ENCODE results near the gene SLC43A2.
"Not testable (repeated sequence)": the region's sequence is repeated elsewhere in the genome, so short reads cannot be mapped to it uniquely, and the experiment has no call there.

The SLC43A2 gene

DNA sequence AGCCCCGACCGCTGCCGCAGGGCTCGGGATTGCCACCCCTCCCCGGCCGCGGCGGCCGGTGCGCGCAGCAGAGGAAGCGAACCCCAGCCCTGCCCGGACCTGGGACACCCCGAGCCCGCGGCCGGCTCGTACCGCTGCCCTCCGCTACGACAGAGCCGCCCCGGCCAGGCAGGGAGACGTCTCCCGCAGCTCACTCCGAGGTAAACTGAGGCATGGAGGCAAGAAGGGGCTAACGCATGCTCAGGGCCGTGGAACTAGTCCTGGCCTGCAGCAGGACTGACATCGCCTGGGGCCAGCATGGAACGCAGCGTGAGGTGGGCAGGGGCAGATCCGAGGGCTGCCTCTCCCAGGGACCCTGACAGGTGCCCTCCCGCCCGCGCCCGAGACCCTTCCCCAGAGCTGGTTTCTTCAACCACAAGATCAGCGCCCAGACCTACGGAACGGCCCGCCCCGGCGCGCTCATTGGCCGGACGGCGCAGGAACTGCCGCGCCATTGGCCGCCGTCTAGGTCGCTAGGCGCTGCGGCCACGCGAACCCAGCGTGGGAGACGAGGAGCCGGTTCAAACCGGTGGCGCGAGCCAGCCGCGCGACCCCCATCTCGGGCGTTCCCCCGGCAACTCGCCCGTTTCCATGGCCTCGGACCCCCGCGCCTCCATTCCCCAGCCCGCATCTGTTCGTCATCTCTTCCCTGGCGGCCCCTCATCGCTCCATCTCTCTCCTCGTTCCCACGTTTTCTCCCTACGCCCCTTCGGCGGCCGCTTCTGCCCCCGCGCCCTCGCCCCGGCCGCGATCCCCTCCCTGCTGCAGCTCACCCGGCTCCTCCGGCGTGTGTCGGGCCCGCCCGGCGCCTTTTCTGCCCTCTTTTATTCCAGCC lies at the start of gene SLC43A2:
TSS of gene SLC43A2 (minus strand) at position 853 of the 874 bp plus-strand sequence. CDS start 960 bp downstream, outside the sequence.
- peak; percentile 80 for DNase-seq

DNA sequence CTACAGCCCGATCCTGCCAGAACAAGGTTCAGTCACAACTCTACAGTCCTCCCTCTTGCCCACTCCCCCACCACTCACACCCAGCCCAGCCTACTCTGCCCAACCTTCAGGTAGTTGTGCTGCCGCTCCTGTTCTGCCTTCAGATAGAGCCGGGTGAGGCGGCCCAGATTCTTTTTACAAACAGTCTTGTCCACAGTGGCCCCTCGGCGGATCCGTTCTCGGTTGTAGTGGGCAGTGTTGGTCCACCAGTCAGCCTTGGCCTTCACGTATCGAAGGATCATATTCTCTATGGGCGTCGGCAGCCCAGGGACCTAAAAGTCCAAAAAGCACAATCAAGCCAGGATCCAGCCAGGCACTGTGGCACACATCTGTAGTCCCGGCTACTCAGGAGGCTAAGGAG lies 47.8 kb upstream of the SLC43A2 start:
- DNase-seq, result no peak

DNA sequence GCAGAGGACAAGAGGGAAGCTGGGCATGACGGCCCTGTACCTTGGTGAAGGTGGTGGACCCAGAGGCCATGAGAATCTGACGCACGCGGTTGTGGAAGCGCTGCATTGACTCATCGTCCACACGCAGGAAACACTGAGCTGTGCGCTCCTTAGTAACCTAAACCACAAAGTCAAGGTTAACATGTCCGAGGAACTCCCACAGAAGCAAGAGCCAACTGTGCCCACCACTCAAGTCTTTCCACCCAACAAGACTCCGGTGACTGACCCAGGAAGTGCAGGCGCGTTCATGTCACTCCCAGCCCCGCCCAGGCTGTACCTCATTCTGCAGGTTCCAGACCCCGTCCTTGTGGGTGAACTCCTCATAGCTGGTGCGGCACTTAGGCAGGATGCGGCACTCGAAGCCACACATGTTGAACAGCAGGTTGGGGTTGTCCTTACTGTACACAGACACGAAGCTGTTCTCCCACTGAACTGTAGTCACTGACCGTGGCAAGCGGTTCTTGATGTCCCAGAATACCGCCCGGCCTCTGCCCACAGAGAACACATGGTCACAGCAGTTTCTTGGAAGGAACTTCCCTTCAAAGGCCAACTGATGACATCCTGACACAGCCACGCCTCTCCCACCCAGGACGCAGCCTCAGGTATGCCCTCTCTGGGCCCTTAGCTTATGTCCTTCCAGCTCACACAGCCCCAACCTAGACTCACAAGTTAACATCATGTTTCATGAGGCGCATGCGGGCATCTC lies 44.6 kb upstream of the SLC43A2 start:
- DNase-seq, result peak; percentile 22

DNA sequence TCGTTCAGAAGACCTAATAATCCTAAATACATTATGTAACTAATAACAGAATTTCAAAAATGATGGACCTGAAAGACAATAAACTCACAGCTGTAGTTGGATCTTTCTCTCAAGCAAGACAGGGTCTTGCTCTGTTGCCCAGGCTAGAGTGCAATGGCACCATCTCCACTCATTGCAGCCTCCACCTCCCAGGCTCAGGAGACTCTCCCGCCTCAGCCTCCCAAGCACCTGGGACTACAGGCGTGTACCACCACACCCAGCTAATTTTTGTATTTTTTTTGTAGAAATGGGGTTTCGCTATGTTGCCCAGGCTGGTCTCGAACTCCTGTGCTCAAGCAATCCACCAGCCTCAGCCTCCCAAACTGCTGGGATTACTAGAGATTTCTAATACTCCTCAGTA lies 35.3 kb upstream of the SLC43A2 start:
- not testable (repeated sequence) for DNase-seq

DNA sequence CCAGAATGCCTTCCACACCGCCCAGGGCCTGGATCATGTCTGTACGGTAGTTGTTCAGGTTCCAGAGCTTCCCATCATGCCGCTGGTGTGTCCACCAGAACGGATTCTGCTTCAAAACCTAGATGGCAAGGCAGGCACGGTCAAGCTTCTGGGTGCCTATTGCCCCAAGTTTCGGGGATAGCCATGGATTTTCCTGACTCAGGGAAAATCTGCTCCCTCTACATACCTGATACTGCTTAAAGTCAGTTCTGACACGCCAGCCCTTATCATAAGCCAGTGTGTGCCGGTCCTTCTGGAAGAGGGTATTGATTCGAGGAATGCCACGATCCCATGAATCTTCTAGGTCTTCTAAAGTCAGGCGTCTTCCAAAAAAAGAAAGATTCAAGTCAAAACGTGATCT lies 32.4 kb upstream of the SLC43A2 start:
- no peak for DNase-seq

DNA sequence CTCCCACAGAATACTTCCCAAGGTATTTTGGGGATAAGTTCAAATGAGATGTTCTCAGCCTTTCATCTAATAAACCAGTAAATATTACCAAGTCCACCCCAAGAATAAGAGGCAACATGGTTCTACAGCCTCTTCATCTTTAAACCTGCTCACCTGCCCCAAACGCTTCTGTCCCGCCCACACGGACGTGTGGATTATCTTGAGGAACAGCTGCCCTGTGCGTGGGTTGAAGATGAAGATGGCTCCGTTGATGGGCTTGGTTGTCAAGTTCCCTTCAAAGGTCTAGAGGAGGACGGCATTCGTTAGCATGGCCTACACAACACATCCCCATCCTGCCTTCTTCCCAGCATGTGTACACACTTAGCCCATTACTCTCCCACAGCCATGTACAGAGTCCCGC lies 29.5 kb upstream of the SLC43A2 start:
- DNase-seq, result no peak

DNA sequence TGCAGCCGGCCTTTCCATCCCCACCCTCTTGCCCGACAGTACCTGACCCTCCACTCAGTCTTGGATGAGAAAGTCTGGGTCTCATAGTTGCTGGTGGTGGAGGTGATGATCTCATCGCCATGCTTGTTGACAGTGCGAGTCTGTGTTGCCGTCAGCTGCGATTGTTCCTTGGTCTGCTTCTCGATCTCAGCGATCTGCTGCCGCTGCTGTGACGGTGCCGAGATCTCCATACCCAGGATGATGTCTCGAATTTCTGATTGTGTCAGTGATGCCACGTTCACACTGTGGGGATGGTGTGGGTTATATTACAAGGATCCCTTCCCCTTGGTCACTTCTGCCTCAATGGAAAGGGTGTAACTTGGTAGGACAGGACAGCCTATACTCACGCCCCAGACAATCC lies 25.1 kb upstream of the SLC43A2 start:
- no peak for DNase-seq

DNA sequence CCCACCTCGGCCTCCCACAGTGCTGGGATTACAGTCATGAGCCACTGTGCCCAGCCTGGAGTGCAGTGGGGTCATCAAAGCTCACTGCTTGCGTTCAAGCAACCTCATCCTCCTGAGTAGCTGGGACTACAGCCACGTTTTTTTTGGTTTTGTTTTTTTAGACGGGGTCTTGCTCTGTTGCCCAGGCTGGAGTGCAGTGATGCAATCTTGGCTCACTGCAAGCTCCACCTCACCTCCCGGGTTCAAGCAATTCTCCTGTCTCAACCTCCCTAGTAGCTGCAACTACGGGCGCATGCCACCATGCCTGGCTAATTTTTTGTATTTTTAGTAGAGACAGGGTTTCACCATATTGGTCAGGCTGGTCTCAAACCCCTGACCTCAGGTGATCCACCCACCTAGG lies 24.2 kb upstream of the SLC43A2 start:
- not testable (repeated sequence) for DNase-seq

DNA sequence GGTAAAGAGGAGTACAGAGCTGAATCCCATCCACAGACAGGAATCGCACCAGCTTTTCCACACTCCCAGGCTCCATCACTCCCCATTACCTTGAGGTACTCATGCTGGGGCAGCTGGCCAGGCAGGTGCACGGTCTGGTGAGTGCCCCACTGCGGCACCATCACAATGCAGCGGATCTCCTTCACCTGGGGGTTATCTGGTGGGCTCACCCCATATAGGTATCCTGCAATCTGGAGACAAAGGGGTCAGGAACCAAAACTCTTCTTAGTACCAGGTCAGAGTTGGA lies 22.9 kb upstream of the SLC43A2 start:
- no peak for DNase-seq

DNA sequence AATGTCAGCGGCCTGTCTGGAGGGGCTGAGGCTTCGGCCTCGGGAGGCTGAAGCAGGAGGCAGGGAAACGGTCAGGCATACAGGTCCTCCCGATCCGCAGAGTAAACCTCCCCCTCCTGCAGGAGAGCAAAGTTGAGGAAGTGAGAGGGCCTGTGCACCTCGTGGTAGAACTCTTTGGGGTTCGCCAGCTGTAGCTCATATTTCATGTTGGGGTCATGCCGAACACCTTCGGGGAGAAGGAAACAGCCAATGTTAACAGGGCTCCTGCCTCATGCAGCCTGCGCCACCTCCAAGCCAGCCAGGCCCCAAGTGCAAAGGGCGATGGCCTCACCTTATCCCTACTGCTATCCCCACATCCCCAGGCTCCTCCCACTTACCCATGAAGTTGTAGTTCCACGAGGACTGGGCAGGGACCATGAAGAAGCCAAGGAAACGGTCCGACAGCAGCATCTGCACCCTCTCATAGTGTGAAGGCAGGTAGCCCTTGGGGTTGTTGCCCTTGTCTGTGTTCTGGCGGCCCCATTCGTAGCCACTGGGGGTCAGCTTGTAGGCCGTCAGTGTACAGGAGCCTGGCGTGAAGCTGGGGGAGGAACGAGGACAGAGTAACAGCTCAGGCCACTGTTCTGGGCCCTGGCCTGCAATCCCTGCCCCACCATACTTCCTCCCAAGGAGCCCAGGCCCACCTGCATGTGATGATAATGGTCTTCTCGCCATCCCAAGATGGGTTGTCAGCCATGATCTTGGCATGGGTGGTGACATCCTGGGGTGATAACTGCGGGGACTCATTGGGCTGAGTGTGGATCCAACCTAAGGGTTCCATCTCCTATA lies 22.3 kb upstream of the SLC43A2 start:
- DNase-seq, result peak; percentile 23

DNA sequence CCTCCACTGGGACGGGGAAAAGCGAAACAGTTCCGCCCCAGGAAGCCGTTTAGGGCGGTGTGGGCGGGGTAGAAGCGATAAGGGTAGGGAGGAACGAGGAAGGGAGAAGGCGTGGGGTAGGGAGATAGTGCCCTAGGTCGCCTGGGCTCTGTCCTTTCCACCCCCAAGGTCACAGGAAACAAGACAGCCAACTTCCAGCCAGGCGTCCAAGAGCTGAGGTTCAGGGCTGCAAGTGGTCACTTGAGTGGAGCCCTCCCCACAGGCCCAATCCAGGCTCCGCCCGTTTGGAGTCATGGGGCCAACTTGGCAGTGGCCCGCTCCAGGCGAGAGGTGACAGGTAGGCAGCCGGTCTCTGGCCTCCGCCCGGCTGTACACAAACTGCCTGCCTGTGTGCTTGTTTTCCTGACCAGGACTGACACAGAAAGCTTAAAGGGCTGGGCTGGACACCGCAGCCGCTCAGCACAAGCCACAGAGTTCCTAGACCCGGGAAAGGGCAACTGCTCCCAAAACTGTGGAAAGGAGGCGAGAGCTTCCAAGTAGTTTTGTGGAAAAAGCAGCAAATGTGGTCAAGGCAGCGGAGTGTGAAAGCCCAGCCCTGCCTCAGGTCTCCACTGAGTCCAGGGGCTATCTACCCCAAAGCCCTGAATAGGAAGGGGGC lies 21.3 kb upstream of the SLC43A2 start, which contains the start of gene RILP:
TSS of gene RILP (minus strand) at position 23 of the 658 bp plus-strand sequence. CDS start 62 bp downstream, outside the sequence.
- peak; percentile 64 for DNase-seq

DNA sequence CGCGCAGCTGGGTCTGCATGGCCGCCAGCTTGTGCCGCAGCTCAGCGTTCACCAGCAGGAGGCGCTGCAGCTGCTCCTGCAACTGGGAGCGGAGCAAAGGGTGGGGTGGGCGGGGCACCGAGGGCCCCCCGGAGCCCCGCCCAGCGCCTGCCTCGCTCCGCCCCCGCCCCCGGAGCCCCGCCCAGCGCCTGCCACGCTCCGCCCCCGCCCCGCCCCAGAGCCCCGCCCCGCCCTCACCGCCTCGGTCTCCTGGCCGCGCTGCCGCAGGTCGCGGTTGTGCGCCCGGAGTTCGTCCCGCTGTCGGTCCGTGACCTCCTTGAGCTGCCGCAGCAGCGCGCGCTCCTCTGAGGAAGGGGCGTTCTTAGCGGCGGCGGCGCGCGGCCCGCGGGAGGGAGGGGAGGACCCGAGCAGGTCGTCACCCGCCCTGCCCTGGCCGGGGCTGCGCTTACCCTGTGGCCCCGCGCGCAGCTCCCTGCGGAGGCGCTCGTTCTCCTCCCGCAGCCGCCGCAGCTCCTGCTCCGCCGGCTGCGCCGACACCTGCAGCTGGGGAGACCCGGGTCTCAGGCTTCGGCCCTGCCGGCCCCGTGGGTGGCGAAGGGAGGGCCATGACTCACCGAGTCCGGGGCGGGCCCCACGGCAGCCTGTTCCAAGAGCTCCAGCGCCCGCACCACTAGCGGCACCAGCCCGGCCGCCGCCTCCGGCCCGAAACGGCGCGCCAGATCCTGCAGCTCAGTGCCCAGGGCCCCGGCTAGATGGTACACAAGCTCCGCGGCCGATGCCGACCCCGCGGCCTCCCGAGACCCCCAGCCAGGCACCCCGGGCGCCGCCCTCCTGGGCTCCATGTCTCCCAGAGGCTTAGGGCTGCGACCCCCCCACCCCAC lies 20.6 kb upstream of the SLC43A2 start:
- peak; percentile 89 for DNase-seq

DNA sequence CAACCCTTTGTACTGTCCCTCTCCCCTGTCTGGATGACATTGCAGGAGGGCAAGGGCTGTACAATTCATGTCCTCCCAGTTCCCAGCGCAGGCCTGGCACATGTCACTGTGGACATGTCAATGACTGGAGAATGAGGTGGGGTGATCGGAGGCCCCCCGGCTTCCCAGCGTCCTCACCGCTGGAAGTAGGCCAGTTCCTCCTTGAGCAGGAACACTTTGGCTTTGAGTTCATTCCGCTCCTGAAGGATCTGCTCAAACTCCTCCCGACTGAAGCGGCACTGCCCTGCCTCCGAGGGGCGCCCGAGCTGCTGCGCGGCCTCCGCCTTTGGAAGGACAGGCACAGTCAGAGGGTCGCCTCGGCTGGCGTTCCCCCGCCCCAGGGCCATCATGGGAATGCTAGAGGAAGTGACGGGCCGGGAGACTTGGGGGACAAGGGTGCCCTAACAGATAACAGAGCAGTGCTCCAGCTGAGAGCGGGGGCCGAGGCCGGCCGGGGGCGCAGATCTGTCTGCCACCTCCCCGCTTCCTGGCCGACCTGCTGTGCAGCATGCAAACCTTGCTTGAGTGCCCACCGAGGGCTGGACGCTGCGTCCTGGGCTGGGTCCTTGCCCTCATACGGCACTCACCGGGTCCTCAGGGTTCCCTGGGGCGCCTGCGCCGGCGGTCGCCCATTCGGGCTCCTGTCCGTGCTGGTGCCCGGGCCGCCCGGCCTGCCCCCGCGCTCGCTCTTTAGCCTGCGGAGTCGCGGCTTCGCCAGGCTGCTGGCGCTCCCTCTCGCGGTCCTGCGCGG lies 19.7 kb upstream of the SLC43A2 start:
- DNase-seq, result peak; percentile 39

DNA sequence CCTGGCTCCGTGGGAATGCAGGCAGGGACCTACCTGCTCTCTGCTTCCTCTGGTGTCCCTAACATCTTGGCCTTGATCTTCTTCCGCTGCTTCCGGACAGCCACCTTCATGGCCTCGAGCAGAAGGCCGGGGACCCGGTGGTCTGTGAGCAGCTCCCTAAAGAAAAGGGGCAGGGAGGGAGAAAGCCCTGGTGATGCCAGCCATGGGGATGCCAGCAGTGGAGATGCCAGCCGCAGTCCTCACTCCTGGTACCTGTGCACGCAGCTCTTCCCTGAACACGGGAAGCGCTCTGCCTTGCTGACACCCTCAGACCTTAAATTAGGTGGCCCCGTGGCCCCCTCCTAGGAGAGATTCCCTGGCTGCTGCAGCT lies 19.2 kb upstream of the SLC43A2 start:
- DNase-seq, result no peak

DNA sequence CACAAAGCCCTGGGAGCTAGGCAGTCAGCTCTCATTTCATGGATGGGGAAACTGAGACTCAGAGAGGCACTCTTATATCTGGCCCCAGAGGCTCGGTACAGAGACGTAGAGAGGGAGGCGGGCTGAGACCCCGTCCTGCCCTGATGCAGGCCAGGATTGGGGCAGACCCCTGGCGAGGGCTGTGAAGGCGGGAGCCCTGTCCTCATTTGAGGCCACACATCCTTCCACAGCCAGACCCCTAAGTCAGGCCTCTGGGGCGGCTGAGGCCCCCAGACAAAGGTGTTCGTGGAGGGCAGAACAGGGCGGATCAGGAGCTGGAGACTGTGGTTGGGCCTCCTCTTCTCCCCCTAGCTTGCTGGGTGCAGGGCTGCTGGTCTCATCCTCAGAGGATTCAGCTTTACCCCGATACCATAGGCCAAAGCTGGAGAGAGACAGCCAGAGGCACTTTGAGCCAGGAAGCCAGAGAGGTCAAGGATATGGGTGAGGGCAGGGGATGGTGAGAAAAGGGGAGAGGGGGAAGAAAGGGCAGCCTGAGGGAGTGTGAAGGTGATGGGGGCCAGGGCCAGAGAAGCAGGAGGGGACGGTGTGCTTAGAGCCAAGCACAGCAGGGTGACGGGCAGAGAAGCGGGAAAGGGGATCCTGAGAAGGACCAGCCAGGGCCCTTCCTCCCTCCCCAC lies 17.7 kb upstream of the SLC43A2 start:
- DNase-seq, result no peak

DNA sequence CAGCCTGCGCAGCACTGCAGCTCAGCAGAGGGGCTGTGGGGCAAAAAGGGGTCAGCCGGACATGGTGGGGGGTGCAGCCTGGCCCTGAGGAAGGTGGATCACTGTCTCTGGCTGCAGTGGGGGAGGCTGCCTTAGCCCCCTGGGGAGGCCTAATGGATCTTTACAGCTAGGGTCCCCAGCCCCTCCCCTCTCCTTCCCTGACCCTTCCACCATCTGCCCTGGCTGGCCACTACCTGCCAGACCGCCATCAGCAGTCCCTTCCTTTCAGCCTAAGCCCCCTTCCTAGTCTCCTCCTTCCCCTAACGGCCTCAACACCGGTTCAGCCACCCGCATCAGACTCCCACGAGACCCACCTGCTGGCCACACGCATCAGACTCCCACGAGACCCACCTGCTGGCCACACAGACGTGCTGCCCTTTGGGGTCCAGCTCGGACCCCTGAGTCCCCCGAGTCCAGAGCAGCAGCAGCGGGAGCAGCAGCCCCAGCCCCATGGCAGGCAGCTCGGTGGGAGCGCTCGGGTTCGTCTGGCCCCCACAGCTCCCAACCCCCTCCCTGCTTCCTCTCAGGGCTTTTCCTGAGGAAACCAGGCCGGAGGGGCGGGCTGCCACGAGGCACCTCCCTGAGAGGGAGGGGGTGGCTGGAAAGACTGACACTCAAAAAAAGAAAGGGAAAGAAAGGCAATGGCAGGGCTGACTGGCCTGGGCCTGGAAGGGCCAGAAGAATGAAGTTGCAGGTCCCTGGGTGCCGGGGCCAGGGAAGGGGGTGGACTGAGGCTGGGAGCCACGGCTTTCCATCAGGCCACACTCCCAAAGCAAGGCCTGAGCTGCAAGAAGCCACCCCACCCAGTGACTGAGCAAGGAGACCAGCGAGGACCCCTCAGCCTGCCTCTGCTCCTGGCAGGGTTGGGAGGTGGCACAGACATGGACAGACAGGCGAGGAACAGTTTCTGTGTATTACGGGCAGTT lies 16.9 kb upstream of the SLC43A2 start, which contains the start of gene SCARF1:
TSS of gene SCARF1 (minus strand) at position 526 of the 965 bp plus-strand sequence. CDS start at position 491, 35 bp downstream.
- DNase-seq, result no peak

DNA sequence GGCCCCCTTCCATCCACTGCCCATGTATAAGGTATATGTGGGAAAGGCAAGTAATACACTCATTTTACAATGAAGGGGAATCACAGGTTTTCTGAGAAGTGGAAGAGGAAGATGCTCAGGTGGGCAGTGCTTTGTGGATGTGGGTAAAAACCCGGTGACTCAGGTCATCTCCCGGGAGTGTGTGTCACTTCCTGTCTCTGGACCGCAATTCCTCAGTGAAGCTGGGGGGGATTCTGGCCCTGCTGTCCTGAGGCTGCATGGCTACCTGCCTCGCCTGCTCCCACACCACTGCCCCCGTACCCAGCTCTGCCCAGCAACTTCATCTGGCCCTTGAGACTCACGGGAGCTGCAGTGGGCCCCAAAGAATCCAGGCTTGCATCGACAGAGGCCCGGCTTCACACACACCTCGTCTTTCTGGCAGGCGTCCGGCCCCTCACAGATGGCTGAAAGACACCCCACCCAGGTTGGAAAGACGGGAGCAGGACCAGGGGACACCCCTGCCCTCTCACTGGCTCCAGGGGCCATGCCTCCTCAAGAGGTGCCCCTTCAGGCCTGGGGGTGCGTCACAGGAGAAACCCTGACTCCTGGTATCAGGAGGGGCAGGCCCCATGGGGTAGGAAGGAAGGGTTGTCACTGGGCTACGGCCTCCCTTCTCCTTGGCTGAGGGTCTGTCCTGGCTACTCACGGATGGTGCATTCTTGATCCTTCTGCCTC lies 16.0 kb upstream of the SLC43A2 start:
- DNase-seq, result peak; percentile 10

DNA sequence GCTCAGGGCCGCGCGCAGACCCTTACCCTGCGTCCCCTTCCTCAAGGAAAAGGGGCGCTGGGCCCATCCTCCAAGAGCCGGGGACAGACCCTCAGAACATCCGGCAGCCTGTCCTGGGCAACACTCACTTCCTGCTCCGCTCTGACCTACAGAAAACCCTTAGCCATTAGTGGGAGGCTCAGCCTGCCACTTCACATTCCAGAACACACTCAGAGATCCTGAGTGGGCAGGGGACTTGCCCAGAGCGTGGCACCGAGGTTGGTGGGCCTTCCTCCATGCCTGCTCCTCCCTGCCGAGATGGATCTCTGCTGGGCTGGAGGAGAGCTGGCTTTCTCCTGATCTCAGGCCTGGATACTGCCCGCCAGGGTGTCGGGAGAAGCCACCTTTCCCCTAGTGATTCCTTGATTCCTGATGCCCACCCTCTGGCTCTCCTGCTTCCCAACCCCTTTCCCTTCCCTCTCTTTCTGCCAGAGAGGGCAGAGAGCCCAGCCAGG lies 15.4 kb upstream of the SLC43A2 start:
- DNase-seq, result no peak

Measured in MV-4-11 (cell line).